AG10803 (cell line): Measurements from ENCODE around the gene DYNLRB1.
"Not testable (repeated sequence)": the region's sequence is repeated elsewhere in the genome, so short reads cannot be mapped to it uniquely, and the experiment has no call there.

Source experiments
- DNase-seq: peaks from one replicate; pipeline ENCODE4 v3.0.0; 2010; ENCODE audit warnings: low read depth
- H3K4me3 ChIP-seq: 2 replicates; pipeline ENCODE4 v1.5.1; 2011; ENCODE audit warnings: mild to moderate bottlenecking, low read length, control low read depth
- TF ChIP-seq, protein P1 (sequence below): conservative IDR thresholded peaks from 2 replicates; pipeline ENCODE4 v1.5.1; 2011; ENCODE audit warnings: mild to moderate bottlenecking, low read length, control low read depth, inconsistent platforms

Gene DYNLRB1

DNA sequence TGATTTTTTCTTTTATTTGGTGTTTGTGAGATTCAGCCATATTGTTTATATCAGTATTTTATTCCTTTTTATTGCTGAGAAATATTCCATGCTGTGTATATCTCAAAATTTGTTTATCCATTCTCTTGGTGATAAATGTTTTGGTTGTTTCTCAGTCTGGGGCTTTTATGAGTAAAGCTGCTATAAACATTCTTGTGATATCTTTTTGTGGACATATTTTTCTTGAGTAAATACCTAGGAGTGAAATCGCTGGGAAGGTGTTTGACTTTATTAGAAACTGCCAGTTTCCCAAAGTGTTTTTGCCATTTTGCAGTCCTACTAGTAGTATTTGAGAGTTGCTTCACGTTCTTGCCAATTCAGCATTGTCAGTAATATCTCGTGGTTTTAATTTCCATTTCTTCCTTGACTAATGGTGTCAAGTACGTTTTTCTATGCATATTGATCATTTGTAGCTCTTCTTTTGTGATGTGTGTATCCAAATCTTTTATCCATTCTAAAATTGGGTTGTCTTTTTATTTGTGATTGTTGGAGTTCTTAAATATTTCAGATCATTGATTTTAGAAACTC lies 31.1 kb upstream of the DYNLRB1 start:
- TF ChIP-seq, protein P1, sequence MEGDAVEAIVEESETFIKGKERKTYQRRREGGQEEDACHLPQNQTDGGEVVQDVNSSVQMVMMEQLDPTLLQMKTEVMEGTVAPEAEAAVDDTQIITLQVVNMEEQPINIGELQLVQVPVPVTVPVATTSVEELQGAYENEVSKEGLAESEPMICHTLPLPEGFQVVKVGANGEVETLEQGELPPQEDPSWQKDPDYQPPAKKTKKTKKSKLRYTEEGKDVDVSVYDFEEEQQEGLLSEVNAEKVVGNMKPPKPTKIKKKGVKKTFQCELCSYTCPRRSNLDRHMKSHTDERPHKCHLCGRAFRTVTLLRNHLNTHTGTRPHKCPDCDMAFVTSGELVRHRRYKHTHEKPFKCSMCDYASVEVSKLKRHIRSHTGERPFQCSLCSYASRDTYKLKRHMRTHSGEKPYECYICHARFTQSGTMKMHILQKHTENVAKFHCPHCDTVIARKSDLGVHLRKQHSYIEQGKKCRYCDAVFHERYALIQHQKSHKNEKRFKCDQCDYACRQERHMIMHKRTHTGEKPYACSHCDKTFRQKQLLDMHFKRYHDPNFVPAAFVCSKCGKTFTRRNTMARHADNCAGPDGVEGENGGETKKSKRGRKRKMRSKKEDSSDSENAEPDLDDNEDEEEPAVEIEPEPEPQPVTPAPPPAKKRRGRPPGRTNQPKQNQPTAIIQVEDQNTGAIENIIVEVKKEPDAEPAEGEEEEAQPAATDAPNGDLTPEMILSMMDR, result no peak
- H3K4me3 ChIP-seq, result no peak overlapping the region
- no peak for DNase-seq

DNA sequence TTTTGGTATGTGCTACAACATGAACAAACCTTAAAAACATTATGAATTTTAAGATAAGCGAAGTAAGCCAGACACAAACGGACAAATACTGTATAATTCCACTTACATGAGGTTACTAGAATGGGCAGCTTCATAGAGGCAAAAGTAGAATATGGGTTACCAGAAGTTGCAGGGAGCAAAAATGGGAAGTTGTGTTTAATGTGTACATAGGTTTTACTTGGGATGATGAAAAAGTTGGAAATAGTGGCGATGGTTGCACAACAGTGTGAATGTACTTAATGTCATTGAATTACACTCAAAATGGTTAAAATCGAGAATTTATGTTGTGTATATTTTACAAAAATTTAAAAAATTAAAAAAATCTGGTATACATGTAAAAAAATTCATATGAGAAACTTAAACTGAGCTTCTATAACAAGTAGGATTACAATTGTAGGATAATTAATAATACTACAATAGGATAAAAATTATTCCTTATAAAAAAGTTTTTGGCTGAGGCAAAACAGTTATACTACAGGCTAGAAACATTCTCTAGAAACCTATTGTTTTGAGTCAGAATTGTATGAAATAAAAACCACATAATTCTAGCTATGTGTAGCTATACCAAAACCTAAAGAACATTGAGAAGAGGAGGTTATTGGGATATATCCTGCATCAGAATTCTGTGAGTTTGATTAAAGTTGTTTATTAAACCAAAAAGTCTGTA lies 24.8 kb upstream of the DYNLRB1 start:
- TF ChIP-seq, protein P1, result no peak
- no peak for DNase-seq
- no peak overlapping the region for H3K4me3 ChIP-seq

DNA sequence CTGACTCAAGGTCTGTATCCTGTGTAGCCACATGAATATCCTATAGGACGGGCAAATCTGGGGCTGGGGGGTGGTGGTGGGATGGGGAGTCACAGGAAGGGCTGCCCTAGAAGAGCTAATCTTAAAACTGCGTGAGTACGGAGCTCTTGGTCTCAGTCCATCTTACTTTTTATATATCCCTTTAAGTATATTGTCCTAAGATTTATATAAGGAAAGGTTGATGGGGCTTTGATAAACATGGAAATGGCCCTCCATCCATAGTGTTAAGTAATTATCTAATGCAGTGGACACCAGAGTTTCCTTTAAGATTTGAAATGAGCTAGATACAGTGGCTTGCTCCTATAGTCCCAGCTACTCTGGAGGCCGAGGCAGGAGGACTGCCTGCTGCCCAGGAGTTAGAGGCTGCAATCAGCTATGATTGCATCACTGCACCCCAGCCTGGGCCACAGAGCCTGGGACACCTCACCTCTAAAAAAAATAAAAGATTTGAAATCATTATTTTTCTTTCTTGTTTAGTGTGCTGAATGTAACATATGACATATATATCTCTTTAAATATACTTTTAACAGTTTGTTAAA lies 24.2 kb upstream of the DYNLRB1 start:
- TF ChIP-seq, protein P1, result no peak
- no peak for DNase-seq
- no peak overlapping the region for H3K4me3 ChIP-seq

DNA sequence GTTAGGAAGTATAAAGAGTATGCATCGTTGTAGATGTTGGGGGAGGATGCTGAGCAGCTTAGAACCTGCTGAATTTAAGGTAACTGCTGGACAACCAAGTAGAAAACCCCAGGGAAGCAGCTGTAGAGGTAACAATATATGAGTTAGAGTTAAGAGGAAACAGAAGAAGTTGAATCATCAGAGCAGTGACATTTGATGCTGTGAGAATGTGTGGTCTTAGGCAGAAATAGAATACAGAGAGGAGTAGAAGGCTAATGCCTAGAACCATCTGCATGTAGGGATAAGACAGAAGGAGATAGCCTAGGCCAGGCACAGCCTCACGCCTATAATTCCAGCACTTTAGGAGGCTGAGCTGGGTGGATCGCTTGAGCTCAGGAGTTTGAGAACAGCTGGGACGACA lies 22.6 kb upstream of the DYNLRB1 start:
- no peak overlapping the region for H3K4me3 ChIP-seq
- TF ChIP-seq, protein P1, result no peak
- DNase-seq, result no peak

DNA sequence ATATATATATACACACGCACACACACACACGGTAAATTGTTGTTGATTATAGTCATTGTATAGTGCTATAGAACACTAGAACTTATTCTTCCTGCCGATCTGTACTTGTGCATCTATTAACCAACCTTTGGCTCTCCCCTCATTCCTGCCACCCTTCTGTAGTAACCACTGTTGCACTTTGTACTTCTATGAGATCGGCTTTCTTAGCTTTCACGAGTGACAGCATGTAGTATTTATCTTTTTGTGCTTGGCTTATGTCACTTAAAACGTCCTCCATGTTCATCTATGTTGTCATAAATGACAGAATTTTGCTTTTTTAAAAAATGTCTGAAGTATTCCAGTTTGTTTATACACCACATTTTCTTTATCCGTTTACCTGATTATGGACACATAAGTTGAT lies 20.9 kb upstream of the DYNLRB1 start:
- TF ChIP-seq, protein P1, result no peak
- no peak for DNase-seq
- no peak overlapping the region for H3K4me3 ChIP-seq

DNA sequence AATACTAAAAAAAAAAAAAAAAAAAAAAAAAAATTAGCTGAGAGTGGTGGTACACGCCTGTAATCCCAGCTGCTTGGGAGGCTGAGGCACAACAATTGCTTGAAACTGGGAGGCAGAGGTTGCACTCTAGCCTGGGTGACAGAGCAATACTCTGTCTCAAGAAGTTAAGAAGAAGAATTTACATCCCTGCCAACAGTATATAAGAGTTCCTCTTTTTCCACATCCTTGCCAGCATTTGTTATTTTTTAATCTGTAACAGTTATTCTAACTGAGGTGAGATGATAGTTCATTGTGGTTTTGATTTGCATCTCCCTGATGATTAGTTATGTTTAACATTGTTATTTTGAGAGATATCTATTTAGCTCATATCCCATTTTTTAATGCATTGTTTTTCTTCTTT lies 20.3 kb upstream of the DYNLRB1 start:
- TF ChIP-seq, protein P1, result no peak
- no peak overlapping the region for H3K4me3 ChIP-seq
- no peak for DNase-seq

DNA sequence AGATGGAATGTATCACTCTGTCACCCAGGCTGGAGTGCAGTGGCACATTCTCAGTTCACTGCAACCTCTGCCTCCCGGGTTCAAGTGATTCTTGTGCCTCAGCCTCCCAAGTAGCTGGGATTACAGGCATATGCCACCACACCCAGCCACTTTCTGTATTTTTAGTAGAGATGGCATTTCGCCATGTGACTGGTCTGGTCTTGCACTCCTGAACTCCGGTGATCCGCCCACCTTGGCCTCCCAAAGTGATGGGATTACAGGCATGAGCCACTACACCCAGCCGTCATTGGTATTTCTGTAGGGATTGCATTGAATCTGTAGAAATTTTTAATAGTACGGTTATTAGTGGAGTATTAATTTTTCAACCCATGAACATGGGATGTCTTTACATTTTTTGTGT lies 18.6 kb upstream of the DYNLRB1 start:
- DNase-seq, H3K4me3 ChIP-seq: not testable (repeated sequence)
